HPDE6-E6E7 (cell line): ENCODE results near the gene FBXL7.

Experiments used
- DNase-seq: peaks from one replicate; pipeline ENCODE4 v3.0.0; 2011; ENCODE audit warnings: missing footprints; ENCODE audit errors: extremely low spot score

Gene FBXL7

DNA sequence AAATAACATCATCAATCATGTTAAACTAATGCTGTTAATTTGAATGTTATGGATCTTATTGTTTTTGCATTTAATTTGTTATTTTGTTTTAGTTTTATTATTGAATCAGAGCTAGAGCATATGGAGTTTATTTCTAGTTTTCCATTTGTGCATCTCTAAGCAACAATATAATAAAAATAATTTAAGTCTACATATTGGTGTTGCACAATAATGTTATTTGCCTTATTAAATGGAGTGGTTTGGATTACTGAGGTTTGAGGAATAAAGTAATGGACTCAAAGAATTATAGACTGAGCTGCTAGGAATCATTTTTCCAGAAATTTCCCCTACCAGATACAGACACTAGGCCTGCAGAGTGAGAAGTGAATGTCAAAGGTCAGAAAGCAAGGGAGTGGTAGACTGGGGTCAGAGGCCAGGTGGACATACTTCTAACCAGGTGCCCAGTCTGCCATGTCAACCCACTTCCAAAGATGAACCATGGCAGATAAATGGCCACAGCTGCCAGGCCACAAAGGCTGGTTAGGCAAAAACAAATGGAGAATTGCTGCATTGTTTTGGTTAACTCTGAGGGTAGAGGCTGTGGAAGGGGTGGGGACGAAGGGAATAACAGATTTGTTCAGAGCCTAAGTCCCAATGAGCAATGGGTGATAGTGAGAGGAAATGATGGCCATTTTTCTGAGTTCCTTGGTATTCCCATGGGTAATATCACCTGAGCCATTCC lies 113.1 kb downstream of the FBXL7 start:
- no peak for DNase-seq

DNA sequence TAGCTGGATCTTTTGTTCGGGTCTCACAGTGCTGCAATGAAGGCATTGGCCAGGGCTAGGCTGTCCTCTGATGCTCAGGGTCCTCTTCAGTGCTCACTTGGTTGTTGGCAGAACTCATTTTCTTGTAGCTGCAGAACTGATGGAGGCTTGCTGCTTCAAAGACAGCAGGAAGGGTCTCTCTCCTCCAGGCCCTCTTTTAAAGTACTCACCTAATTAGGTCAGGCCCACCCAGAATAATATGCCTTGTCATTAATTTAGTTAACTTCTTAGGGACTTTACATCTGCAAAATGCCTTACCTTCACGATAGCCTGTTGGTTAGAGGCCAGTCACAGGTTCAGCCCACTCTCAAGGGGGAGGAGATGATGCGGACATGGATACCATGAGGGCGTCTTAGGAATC lies 114.7 kb downstream of the FBXL7 start:
- DNase-seq = no peak

DNA sequence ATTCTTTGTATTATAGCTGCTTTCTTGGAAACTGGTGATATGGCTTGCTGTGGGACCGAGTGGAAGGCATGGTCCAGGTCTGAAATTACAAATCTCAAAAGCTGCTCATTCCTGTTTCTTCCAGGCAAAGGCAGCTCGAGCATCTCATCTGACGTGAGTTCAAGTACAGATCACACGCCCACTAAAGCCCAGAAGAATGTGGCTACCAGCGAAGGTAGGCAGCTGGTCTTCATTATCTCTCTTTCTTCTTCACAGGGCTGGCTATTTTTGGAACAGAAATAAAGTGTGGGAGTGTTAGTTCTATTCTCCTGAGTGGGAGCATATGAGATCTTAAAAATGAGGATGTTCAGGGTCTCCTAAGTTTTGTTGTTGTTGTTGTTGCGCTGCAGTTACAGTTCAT lies 115.9 kb downstream of the FBXL7 start:
- no peak for DNase-seq

GRCh38 chr5:15618938-15619337 lies 119.0 kb downstream of the FBXL7 start:
- DNase-seq = no peak

DNA sequence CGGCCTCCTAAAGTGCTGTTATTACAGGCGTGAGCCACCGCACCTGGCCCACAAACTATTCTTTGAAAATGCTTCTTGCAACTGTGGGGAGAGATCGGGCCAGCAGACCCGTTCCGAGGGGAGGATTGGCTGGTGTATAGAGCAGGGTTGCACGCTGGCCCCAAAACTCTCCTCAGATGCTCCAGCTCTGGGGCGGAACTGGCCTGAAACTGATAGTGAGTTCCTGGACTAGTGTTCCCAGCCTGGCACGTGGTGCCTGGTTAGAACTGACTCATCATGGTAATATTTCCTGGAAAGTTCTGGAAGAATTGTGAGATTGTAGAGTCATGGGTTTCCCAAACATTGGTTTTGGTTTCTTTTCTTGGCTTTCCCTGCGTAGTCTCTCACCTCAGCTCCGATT lies 120.5 kb downstream of the FBXL7 start:
- no peak for DNase-seq

- no peak for DNase-seq
Measured at GRCh38 chr5:15621094-15621493, 121.1 kb downstream of the FBXL7 start.

DNA sequence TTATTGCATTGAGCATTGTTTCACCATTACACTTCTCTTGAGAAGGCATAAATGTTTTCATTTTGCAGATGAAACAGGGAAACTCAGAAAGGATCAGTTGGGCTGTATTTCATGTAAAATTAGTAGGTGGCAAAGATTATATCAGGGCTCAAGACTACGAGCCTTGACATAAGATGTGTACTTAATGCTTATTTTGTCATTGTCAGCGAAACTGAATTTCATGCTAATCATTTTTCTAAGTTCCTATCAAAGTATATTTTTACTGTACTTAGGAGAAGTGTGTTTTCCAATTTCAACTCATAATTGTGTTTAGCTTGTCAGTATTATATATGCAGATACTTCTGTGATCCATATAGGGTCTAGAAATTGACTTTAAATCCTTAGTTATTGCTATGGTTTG lies 123.8 kb downstream of the FBXL7 start:
- no peak for DNase-seq

GRCh38 chr5:15627109-15627508 lies 127.1 kb downstream of the FBXL7 start:
- DNase-seq = no peak

DNA sequence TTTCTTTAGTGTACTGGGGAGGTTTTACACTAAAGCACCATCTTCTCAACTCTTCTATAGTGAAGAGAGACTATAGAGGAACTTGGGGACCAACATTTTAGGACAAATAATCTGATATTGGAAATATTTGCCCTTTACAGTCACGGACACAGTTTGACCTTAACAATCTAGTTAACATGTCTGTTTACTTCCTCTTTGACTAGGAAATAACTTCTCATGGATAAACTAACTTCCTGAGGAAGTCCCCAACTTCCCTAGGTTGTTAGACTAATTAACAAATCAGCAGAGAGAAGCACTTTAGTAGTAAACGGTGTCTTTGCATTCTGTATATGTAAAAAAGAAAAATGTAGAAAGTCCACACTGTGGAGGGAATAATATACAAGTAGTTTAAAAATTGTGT lies 127.7 kb downstream of the FBXL7 start:
- DNase-seq = no peak

GRCh38 chr5:15630441-15630840 lies 130.5 kb downstream of the FBXL7 start:
- DNase-seq = no peak

DNA sequence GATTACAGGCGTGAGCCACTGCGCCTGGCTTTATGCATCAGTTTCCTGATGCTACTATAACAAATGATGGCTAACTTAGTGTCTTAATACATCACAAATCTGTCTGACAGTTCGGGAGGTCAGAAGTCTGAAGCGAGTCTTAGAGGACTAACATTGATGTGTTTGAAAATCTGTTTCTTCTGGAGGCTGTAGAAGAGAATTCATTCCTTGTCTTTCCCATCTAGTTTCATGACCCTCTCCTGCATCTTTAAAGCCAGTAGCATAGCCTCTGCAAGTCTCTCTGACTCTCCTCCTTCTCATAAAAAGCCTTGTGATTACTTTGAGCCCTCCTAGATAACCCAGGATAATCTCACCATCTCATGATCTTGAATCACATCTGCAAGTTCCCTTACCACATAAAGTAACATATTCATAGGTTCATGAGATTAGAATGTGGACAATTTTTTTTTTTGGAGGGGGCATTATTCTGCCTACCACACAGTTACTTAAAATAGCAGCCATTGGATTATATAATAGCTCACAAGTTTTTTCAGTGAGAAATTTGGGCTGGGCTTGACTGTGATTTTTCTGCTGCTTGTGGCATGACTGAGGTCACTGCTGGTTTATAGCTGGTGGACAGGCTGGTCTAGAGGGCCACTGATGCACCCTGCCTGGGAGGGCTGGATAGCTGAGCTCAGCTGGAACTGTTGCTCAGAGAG lies 134.8 kb downstream of the FBXL7 start:
- no peak for DNase-seq

DNA sequence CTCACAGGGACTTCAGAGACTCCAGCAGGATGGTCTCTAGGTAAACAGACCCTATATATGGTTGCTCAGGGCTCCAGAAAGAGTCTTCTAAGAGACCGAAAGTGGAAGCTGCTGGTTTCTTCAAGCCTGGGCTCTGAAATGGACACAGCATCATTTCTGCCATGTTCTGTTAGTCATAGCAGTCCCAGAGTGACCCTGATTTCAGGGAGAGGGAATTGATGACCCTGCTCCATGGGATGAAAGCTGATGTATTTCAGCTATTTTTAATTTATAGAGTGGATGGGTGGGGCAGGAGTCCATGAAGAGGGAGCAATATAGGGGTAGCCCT lies 135.3 kb downstream of the FBXL7 start:
- no peak for DNase-seq

- DNase-seq = no peak
Measured at GRCh38 chr5:15637345-15637744, 137.4 kb downstream of the FBXL7 start.

DNA sequence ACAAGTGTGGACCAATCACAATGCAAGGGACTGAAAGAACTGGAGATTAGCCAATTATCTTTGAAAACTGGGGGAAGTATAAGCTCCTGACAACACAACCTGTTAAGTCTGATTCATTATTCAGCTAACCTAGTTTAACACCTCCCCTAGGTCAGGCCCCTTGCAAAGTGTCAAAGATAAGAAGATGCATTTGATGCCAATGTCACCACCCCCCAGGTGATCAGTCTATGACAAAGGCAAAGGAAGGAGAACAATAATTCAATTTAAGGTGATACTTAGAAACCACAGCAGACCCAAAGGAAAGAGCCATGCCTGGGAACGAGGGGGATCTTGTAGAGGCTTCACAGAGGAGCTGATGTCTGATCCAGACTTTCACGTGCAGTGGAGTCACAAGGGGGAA lies 137.9 kb downstream of the FBXL7 start:
- DNase-seq = no peak

DNA sequence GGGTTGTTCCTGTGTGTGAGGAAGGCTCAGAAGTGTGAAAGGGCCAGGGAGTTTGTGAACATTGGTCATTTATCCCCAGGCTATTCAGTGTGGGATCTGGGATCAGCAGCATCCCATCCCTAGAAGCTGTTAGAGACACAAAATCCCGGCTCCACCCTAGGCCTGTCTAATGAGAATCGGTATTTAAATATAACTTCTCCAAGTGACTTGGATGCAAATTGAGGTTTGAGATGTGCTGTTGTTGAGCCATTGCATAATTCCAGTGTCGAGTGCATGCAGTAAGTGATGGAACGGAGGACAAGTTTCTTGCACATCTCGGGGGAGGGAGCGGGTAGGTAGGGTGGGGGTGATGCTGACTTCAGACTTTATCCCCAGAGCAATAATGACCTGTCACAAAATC lies 138.3 kb downstream of the FBXL7 start:
- no peak for DNase-seq

- DNase-seq = no peak
Measured at GRCh38 chr5:15639288-15639687, 139.3 kb downstream of the FBXL7 start.

- no peak for DNase-seq
Measured at GRCh38 chr5:15640116-15640515, 140.1 kb downstream of the FBXL7 start.

- no peak for DNase-seq
Measured at GRCh38 chr5:15643731-15644130, 143.8 kb downstream of the FBXL7 start.

DNA sequence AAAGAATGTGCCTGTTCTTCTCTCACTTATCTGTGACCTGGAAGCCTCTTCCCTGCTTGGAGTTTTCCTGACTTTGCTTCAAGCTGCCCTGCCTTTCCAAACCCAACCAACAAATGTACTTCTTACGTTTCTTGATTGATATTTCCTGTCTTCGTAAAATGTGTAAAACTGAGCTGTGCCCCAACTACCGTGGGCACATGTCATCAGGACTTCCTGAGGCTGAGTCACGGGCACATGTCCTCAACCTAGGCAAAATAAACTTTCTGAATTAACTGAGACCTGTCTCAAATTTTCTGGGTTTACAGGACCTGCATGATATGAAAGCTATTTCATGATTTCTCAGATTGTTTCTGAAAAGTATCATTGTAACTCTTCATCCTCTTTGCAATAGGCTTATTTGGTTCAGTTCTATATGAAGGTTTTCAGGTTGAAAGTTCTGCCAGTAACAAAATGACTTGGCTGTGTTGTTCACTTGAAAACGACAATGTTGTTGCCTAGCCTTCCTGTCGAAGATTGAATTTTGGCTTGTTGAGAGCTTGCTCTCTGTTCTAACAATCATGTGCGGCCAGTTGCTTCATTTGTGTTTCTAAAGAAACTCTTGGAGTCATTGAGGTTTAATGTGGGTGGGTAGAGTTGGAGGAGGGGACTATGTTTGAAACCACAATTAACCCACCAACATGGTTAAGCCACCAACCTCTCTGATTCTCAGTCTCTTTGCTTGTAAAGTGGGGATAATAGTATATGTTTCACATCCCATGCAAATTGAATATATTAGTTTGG lies 145.6 kb downstream of the FBXL7 start:
- DNase-seq = no peak

GRCh38 chr5:15646371-15646770 lies 146.4 kb downstream of the FBXL7 start:
- DNase-seq = no peak

DNA sequence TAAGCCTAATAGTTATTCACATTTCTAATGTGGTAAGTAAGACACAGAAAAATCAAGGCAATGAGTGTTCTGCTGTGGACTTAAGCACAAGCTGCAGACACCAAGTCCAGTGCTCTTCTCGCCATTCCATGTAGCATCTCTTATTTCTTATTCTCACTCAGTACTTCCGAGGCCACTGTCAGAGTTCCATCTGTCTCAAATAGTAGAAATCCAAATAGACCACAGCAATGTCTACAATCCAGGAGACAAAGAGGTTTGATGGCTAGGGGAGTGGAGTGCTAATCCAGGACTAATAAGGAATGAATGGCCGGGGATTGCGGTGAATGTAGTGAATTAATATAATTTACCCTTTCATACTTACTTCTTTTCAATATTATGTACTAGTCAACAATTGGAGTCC lies 147.3 kb downstream of the FBXL7 start:
- no peak for DNase-seq

DNA sequence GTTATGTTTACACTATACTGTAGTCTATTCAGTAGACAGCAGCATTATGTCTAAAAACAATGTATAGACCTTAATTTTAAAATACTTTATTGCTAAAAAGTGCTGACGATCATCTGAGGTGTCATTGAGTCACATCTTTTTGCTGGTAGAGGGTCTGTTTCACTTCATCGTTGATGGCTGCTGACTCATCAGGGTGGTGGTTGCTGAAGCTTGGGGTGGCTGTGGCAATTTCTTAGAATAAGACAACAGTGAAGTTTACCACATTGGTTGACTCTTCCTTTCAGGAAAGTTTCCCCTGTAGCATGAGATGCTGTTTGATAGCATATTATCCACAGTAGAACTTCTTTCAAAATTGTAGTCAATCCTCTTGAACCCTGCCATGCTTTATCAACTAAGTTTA lies 150.3 kb downstream of the FBXL7 start:
- DNase-seq = no peak

- no peak for DNase-seq
Measured at GRCh38 chr5:15654779-15655178, 154.8 kb downstream of the FBXL7 start.
